HFFc6 (cell line): Measurements from ENCODE around the gene SPOCK2. TPM values are rescaled to one million over a fixed set of nuclear protein-coding genes. Genes with fewer than 3 reads are reported as not detected.
A peak's percentile ranks its signal among the peaks of the same experiment; 100 is the strongest.

Experiments used
- DNase-seq: peaks from one replicate; pipeline ENCODE4 v3.0.0-alpha.2; 2018
- H3K27ac Mint-ChIP-seq: 2 replicates; pipeline ENCODE4 v1.8.0; 2020; ENCODE audit warnings: mild to moderate bottlenecking, mixed read lengths
- H3K27me3 Mint-ChIP-seq: 2 replicates; pipeline ENCODE4 v1.8.0; 2021; ENCODE audit warnings: mild to moderate bottlenecking, moderate library complexity, mixed read lengths; ENCODE audit not compliant: insufficient read depth
- H3K36me3 Mint-ChIP-seq: 2 replicates; pipeline ENCODE4 v1.8.0; 2021; ENCODE audit warnings: low read depth, mixed read lengths
- H3K4me1 Mint-ChIP-seq: 2 replicates; pipeline ENCODE4 v1.8.0; 2020; ENCODE audit warnings: low read depth, mixed read lengths
- H3K4me3 Mint-ChIP-seq: 2 replicates; pipeline ENCODE4 v1.8.0; 2020; ENCODE audit warnings: mild to moderate bottlenecking, moderate library complexity, mixed read lengths
- H3K9me3 Mint-ChIP-seq: 2 replicates; pipeline ENCODE4 v1.8.0; 2020; ENCODE audit warnings: mild to moderate bottlenecking, mixed read lengths
- total RNA-seq, 6 experiments: library from RNA; stranded (reverse); fragmentation: NEBNext Ultra II Directional; extraction: Animal tissue kit (Norgen Biotek cat#: 25700); gene quantifications; 2 replicates in 1 of 6; 3 replicates in 5 of 6; pipeline ENCODE4 v1.2.3, GENCODE V29; 2021
- TF ChIP-seq, protein P1 (sequence below): fragments of 200-600 bp; sonication (generic); IDR thresholded peaks from 2 replicates; pipeline ENCODE4 v1.5.0; 2021; ENCODE audit warnings: antibody characterized with exemption, mild to moderate bottlenecking

SPOCK2 gene
- total RNA-seq, 6 experiments from 2014 or later: not detected

- peaks cover 40% of the 10 kb centered on the region for H3K4me1 Mint-ChIP-seq
- no peak overlapping the region for H3K27ac Mint-ChIP-seq
- peaks cover 8% of the 10 kb centered on the region for H3K27me3 Mint-ChIP-seq
- TF ChIP-seq, protein P1, sequence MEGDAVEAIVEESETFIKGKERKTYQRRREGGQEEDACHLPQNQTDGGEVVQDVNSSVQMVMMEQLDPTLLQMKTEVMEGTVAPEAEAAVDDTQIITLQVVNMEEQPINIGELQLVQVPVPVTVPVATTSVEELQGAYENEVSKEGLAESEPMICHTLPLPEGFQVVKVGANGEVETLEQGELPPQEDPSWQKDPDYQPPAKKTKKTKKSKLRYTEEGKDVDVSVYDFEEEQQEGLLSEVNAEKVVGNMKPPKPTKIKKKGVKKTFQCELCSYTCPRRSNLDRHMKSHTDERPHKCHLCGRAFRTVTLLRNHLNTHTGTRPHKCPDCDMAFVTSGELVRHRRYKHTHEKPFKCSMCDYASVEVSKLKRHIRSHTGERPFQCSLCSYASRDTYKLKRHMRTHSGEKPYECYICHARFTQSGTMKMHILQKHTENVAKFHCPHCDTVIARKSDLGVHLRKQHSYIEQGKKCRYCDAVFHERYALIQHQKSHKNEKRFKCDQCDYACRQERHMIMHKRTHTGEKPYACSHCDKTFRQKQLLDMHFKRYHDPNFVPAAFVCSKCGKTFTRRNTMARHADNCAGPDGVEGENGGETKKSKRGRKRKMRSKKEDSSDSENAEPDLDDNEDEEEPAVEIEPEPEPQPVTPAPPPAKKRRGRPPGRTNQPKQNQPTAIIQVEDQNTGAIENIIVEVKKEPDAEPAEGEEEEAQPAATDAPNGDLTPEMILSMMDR: no peak
- no peak overlapping the region for H3K4me3 Mint-ChIP-seq
- no peaks in the 10 kb centered on the region for H3K9me3 Mint-ChIP-seq
- DNase-seq: no peak
- peaks cover 38% of the 10 kb centered on the region for H3K36me3 Mint-ChIP-seq
Measured at GRCh38 chr10:72012796-72013195, 75.6 kb downstream of the SPOCK2 start.

DNA sequence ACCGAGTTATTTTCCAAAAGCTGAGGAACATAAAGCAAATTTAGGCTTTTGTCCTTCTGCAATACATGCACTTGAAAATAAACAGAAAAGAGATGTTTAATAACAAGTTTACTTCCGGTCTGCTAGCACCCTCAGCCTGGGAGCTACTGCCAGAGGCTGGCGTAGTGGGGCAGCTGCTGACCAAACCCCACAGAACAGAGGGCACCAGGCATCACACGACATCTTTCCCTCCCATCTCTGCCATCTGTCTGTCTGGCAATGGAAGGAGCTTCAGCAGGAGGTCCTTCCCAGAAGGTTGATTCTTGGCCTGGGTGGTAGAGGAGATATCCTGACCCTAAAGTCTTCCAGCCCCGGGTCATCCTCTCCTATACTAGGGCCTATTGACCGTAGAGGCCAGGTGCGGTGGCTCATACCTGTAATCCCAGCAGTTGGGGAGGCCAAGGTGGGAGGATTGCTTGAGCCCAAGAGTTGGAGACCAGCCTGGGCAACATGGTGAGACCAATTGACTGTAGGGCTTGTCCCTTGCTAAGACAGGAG, 76.3 kb downstream of the SPOCK2 start:
- H3K4me3 Mint-ChIP-seq: no peak overlapping the region

DNA sequence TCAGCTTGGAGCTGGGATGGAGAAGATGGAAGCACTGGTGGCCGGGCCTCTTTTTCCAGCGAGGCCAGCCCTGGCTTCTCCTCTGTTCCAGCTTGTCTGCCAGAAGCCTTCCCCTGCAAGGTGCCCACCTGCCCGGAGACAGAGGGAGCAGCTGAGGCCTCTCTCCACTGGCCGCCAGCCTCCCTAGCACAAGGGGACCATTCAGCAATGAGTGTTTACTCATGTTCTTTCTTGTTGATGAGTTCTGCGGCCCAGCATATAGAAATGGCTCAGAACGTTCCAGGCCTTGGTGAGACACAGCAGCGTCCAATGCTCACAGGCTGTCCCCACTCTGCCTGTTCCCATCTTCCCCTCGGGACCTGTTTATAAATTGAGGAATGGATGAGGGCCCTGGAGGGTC, 76.9 kb downstream of the SPOCK2 start:
- peaks cover 4% of the 10 kb centered on the region for H3K27me3 Mint-ChIP-seq
- H3K4me3 Mint-ChIP-seq: no peak overlapping the region
- no peak for DNase-seq
- H3K9me3 Mint-ChIP-seq: no peaks in the 10 kb centered on the region
- peak overlapping the region; percentile 98 for H3K27ac Mint-ChIP-seq
- H3K36me3 Mint-ChIP-seq: peaks cover 44% of the 10 kb centered on the region
- TF ChIP-seq, protein P1: no peak
- peaks cover 28% of the 10 kb centered on the region for H3K4me1 Mint-ChIP-seq

More for the DNA sequence above, 76.3 kb downstream of the SPOCK2 start:
- no peak for DNase-seq
- H3K36me3 Mint-ChIP-seq: peaks cover 38% of the 10 kb centered on the region
- TF ChIP-seq, protein P1: no peak
- no peaks in the 10 kb centered on the region for H3K9me3 Mint-ChIP-seq
- H3K27ac Mint-ChIP-seq: peak overlapping the region; percentile 11; the same call in 1 of the 2 replicates
- peaks cover 7% of the 10 kb centered on the region for H3K27me3 Mint-ChIP-seq
- peaks cover 32% of the 10 kb centered on the region for H3K4me1 Mint-ChIP-seq

DNA sequence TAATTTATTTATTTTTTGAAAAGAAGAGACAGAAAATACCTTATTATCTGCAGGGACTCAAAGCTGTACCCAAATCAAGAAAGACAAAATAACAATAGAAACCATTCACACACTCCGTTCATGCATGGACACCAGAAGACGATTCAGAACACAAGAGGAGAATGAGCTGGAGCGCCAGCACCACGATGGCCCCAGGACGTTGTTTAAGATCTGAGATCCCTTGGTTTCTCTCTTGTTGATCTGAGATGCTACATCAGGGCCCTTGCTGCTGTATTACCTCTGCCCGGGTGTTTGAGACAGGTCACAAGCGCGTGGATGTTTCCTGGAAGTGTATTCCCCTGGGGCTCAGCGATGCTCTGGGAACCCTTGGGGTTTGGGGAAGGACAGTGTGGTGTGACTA, 77.3 kb downstream of the SPOCK2 start:
- TF ChIP-seq, protein P1: no peak
- peaks cover 46% of the 10 kb centered on the region for H3K36me3 Mint-ChIP-seq
- H3K4me1 Mint-ChIP-seq: peaks cover 28% of the 10 kb centered on the region
- H3K27me3 Mint-ChIP-seq: peaks cover 4% of the 10 kb centered on the region
- no peak for DNase-seq
- no peak overlapping the region for H3K4me3 Mint-ChIP-seq
- peak overlapping the region; percentile 98 for H3K27ac Mint-ChIP-seq
- no peaks in the 10 kb centered on the region for H3K9me3 Mint-ChIP-seq

- Mint-ChIP-seq H3K36me3 (peaks cover 46% of the 10 kb centered on the region), H3K9me3 (no peaks in the 10 kb centered on the region), H3K27me3 (peaks cover 4% of the 10 kb centered on the region), H3K4me1 (peaks cover 28% of the 10 kb centered on the region), H3K4me3 (peak overlapping the region; percentile 67; the same call in 1 of the 2 replicates), H3K27ac (peak overlapping the region; percentile 98)
- TF ChIP-seq, protein P1: no peak
- DNase-seq: no peak
Measured at GRCh38 chr10:72010234-72010973, 77.9 kb downstream of the SPOCK2 start.
